AG04449 (cell line): ENCODE data around the gene ZNF717.
A peak's percentile ranks its signal among the peaks of the same experiment; 100 is the strongest.
"Not testable (repeated sequence)": the region's sequence is repeated elsewhere in the genome, so short reads cannot be mapped to it uniquely, and the experiment has no call there.

Experiments used
- CTCF ChIA-PET: fragments of 350-600 bp; formaldehyde crosslinking; extraction: SDS; loops from one replicate; lab custom pipeline; 2021; ENCODE audit warnings: antibody characterized with exemption; lab: Yijun Ruan, JAX
- POLR2A ChIA-PET: fragments of 400-600, 350-600 bp; formaldehyde crosslinking; extraction: SDS; loops from one replicate; lab custom pipeline; 2020; ENCODE audit warnings: antibody characterized with exemption, inconsistent platforms; lab: Yijun Ruan, JAX
- DNase-seq: peaks from one replicate; pipeline ENCODE4 v3.0.0-alpha.2; 2010; ENCODE audit warnings: low read depth, low spot score
- H3K4me3 ChIP-seq: 2 replicates; pipeline ENCODE4 v1.5.1; 2011; ENCODE audit warnings: low read depth, mild to moderate bottlenecking, control low read depth, low read length
- TF ChIP-seq, protein P1 (sequence below): IDR thresholded peaks from one replicate; pipeline ENCODE4 v1.5.1; 2011; ENCODE audit warnings: mild to moderate bottlenecking, moderate library complexity, low read length, control low read depth, inconsistent platforms; ENCODE audit not compliant: insufficient read depth; ENCODE audit errors: missing control alignments

Gene ZNF717

DNA sequence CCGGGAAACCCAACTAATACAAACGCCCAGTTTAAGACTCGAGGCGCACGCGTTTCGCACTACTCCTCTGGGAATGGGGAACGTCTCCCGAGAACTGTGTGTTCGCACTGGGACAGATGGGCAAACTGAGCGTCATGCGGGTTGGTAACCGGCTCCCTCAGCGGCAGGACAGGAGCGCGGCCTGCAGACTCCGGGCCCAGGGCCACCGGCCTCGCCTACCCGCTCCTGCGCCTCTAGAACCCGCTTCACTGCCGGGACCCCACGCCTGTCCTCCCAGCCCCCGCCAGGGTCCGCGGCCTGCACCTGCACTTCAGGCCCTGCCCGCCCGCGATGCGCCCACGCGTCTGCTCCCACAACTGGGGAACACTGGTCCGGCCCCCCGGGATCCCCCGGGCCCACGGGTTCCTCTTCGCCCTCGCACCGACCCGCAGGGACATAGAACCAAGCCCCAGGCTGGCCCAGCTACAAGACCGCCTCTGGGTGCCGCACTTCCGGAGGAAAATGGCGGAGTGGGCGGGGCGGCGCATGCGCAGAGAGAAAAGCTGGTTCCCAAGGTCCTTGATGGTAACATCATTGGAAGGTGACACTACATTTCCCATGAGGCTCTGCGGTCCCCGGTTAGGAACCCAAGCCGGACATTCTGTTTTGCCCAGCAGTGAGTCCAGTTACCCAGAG lies at the start of gene ZNF717:
ZNF717 (minus strand) TSS at position 469 of the 675 bp plus-strand sequence. CDS start 2,187 bp downstream, outside the sequence.
- peak within 1 kb of the TSS; percentile 68 for H3K4me3 ChIP-seq
- DNase-seq, result peak; percentile 17
- POLR2A ChIA-PET, result interaction anchor here (0.6 to 1.0 kb wide), 2 partner anchors 24 to 31 kb away, joined by 3 to 4 read pairs; no protein-coding TSS in a partner anchor
- CTCF ChIA-PET, result not testable (repeated sequence)

DNA sequence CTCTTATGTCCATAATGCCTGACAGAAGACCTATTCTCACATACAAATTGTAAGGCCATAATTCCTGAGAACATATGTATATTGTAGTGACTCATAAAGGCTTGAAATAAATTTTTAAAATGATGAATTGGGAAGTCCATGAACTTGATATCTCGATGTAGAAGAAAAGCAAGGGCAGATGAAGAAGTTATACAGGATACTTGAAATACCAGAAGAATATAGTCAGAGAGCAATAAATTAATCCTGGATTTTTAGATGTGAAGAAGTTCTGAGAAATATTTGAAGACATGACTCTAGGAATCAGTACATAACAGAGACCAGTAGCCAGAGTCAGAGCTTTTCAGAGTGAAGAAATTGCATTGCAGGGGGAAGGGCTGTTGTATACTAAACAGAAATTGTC lies 45.7 kb upstream of the ZNF717 start:
- POLR2A ChIA-PET, result not testable (repeated sequence)
- CTCF ChIA-PET, result interaction anchor here (1.2 to 2.5 kb wide), 2 partner anchors 13 to 214 kb away, joined by 3 to 12 read pairs; no protein-coding TSS in a partner anchor

DNA sequence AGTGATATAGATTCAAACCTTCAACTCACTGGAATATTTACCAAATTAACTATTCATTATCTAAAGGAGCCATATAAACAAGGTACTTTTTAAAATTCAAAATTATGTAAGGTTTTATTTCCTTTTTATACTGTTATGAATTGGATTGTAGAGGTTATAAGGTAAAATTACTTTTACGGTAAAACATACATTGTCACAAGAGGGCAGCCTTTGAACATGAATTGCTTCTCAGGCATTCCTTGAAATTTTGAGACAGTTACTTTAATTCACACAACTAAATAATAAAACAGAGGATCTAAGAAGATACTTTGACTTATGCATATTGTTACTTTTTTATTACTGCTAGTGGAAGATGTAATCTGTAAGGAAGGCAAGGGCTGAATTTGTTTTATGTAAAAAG lies 32.7 kb upstream of the ZNF717 start:
- CTCF ChIA-PET, result interaction anchor here (0.8 to 2.9 kb wide), 14 partner anchors 12 to 1504 kb away, joined by 3 to 36 read pairs (median 4); no protein-coding TSS in a partner anchor
- H3K4me3 ChIP-seq, POLR2A ChIA-PET, DNase-seq: not testable (repeated sequence)

More for the DNA sequence above, 45.7 kb upstream of the ZNF717 start:
- H3K4me3 ChIP-seq, DNase-seq: not testable (repeated sequence)

DNA sequence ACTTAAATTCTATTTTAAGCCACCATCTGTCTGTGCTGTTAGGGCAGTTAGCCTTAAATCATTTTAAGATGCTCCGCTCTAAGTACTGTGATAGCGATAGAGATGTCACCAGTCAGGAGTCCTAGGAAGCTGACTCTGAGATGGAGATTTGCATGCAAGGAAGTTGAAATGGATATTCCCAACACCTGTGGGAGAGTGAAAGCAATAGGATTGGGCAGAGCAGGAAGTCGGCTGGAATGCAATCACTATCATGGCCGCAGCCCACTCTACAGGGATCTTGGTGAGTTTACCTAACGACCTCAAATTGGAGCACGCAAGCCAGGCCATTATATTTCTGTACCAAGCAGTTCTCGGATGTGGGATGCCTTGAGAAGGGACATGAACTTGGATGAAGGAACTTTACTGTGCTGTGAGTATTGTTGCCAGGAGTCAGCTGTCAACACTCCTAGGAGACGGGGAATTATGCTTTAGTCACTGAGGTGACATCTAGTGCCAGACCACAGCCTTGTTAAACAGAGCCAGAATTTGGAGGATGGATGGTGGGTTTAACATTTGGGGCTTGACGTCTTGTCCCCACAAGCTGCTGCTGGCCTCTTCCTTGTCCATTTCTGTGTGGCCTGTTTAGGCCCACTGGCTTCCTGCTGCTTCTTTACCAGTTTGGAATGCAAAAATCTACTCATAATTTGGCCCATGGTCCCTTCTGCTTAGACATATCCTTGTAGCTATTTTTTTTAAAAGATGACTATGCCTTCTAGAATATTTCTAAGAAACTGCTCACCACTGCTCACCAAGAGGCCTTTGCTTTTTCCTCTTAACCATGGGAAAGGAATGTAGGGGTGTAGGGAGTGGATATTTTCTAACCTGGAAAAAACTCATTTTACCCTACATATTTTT lies 31.2 kb upstream of the ZNF717 start:
- not testable (repeated sequence) for H3K4me3 ChIP-seq
- CTCF ChIA-PET, result interaction anchor here (0.9 to 2.9 kb wide), 11 partner anchors 14 to 1505 kb away, joined by 3 to 36 read pairs (median 4); no protein-coding TSS in a partner anchor
- DNase-seq, result peak; percentile 28
- POLR2A ChIA-PET, result interaction anchor here (0.7 kb wide), 1 partner anchor 31 kb away, joined by 4 read pairs; the partner anchor contains the start of gene ZNF717

DNA sequence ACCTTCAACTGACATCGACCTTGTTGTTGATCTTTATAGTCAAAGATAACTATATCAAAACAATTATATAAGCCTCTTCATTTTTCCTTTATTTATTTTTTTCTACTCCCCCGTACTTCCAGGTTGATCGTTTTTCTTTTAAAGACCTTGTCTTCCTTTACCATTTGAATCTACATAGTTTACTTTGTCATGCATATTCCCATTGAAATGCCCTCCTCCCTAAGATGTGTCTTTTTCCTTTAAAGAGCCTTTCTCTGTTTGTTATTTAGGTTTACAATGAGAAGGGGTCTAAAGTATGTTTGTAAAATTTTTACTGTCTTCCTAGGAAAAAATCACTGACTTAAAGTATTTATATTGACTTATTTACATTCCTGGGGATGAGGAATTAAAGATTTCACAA lies 29.4 kb upstream of the ZNF717 start:
- no peak overlapping the region for H3K4me3 ChIP-seq
- no peak for DNase-seq
- TF ChIP-seq, protein P1, sequence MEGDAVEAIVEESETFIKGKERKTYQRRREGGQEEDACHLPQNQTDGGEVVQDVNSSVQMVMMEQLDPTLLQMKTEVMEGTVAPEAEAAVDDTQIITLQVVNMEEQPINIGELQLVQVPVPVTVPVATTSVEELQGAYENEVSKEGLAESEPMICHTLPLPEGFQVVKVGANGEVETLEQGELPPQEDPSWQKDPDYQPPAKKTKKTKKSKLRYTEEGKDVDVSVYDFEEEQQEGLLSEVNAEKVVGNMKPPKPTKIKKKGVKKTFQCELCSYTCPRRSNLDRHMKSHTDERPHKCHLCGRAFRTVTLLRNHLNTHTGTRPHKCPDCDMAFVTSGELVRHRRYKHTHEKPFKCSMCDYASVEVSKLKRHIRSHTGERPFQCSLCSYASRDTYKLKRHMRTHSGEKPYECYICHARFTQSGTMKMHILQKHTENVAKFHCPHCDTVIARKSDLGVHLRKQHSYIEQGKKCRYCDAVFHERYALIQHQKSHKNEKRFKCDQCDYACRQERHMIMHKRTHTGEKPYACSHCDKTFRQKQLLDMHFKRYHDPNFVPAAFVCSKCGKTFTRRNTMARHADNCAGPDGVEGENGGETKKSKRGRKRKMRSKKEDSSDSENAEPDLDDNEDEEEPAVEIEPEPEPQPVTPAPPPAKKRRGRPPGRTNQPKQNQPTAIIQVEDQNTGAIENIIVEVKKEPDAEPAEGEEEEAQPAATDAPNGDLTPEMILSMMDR, result no peak
- CTCF ChIA-PET, result no interaction called here
- POLR2A ChIA-PET, result no interaction called here

DNA sequence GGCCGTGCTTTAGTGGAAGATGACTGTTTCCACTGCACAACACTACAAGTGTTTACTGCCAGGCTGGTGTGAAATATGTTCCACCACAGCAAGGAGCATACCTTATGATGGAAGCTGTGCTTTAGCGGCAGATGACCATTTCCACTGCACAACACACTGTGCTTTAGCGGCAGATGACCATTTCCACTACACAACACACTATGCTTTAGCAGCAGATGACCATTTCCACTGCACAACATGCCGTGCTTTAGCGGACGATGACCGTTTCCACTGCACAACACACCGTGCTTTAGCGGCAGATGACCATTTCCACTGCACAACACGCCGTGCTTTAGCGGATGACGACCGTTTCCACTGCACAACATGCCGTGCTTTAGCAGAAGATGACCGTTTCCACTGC lies 2.8 kb downstream of the ZNF717 start:
- no peak for DNase-seq
- CTCF ChIA-PET, result no interaction called here
- POLR2A ChIA-PET, result no interaction called here
- no peak overlapping the region for H3K4me3 ChIP-seq
- TF ChIP-seq, protein P1, result no peak

DNA sequence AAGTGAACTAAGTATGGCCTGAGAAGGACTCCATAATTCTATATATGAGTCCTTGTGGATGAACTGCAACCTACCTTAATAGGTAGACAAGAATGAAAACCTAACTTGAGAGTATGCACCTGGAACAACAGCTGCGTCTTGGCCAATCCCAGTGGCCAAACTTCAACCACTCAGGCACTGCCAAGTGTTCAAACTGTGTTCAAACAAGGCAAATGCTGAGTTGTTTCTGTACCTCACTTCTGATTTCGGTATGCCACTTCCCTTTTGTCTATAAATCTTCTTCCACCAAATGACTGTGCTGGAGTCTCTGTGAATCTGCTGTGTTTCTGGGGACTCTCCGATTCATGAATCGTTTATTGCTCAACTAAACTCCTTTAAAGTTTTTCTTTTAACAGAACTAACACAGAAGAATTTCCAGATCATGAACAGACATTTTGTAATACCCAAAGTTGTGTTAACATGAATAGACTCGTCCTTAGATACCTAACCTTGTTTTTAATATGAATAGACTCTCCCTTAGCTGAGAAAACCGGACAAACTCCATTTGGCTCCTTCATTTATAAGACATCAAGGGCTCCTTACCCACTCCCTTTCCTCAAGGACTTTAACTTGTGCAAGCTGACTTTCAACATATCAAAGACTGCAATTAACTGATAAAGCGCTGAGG lies 4.1 kb downstream of the ZNF717 start:
- TF ChIP-seq, protein P1, result no peak
- ChIA-PET POLR2A (no interaction called here), CTCF (no interaction called here)
- no peak for DNase-seq
- no peak overlapping the region for H3K4me3 ChIP-seq

DNA sequence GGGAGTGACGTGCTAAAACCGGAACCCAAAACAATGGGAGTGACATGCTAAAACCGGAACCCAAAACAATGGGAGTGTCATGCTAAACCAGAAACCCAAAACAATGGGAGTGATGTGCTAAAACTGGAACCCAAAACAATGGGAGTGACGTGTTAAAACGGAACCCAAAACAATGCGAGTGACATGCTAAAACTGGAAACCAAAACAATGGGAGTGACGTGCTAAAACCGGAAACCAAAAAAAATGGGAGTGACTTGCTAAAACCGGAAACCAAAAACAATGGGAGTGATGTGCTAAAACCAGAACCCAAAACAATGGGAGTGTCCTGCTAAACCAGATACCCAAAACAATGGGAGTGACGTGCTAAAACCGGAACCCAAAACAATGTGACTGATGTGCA lies 7.6 kb downstream of the ZNF717 start:
- CTCF ChIA-PET, POLR2A ChIA-PET, H3K4me3 ChIP-seq, DNase-seq: not testable (repeated sequence)

DNA sequence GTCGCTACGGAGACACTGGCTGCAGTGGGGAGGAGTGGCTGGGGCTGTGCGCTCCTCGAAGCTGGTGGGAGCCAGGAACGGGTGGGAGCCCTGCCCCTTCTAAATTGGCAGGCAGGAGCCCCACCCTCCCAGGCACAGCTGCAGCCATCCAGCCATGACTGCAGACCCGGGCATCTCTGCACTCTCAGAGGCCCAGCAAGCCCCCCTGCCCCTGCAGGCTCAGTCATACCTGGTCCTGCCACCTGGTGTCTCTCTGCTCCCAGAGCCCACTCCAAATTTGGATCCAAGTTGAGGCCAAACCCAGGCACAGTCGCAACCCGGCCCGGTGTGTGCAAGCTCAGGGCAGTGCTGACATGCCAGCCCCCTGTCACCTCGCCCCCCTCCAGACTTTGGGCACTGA lies 13.7 kb downstream of the ZNF717 start:
- CTCF ChIA-PET, H3K4me3 ChIP-seq, POLR2A ChIA-PET, DNase-seq: not testable (repeated sequence)
